Neural progenitor cell (in vitro differentiated cells): ENCODE data around the gene TGFBR3.

Experiments
- EZH2 ChIP-seq: fragments of 200-600 bp; sonication (generic); IDR thresholded peaks from 2 replicates; pipeline ENCODE4 v1.6.1; 2017; ENCODE audit warnings: antibody characterized with exemption, mild to moderate bottlenecking, moderate library complexity
- EZH2phosphoT487 ChIP-seq: fragments of 200-600 bp; sonication (generic); IDR thresholded peaks from 2 replicates; pipeline ENCODE4 v1.6.1; 2017; ENCODE audit warnings: antibody characterized with exemption
- TF ChIP-seq, protein P1 (sequence below): fragments of 200-600 bp; sonication (generic); IDR thresholded peaks from 2 replicates; pipeline ENCODE4 v1.5.1; 2017; ENCODE audit warnings: antibody characterized with exemption, mild to moderate bottlenecking

DNA sequence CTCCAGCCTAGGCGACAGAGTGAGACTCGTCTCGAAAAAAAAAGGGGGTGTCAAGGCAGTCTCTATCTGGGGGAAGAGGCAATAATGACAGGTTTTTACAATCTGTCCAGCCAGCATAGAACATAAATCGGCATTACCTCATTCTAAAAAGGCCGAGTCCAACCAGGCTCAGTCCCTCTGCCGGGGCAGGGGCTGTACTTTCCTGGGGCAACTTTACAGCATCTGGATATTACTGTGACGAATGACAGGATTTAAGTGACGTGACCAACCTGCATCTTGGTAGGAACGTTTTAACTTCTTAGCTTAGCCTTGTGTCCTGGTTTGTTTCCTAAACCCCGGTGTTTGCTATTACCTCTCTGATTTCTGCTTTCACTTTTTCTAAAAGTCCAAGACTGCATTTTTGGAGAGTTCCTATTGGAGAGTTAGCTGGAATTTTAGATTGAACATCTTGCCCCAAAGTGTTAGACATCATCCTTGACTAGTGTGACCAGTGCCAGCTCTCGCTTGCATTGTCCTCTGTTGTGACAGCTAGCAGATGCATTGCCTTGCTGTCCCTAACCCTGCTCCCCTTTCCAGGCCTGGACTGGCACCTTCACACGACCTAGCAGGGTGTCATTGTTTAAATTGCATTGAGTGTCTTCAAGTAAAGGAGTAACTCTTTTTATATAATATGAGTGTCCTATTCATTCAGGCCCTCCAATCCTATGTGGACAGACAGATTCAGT is 96.5 kb downstream of the TGFBR3 start:
- TF ChIP-seq, protein P1, sequence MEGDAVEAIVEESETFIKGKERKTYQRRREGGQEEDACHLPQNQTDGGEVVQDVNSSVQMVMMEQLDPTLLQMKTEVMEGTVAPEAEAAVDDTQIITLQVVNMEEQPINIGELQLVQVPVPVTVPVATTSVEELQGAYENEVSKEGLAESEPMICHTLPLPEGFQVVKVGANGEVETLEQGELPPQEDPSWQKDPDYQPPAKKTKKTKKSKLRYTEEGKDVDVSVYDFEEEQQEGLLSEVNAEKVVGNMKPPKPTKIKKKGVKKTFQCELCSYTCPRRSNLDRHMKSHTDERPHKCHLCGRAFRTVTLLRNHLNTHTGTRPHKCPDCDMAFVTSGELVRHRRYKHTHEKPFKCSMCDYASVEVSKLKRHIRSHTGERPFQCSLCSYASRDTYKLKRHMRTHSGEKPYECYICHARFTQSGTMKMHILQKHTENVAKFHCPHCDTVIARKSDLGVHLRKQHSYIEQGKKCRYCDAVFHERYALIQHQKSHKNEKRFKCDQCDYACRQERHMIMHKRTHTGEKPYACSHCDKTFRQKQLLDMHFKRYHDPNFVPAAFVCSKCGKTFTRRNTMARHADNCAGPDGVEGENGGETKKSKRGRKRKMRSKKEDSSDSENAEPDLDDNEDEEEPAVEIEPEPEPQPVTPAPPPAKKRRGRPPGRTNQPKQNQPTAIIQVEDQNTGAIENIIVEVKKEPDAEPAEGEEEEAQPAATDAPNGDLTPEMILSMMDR = no peak
- TF ChIP-seq EZH2phosphoT487 = no peak
- TF ChIP-seq EZH2 = no peak
